ENCODE data around the gene TACC2.

Gene TACC2

DNA sequence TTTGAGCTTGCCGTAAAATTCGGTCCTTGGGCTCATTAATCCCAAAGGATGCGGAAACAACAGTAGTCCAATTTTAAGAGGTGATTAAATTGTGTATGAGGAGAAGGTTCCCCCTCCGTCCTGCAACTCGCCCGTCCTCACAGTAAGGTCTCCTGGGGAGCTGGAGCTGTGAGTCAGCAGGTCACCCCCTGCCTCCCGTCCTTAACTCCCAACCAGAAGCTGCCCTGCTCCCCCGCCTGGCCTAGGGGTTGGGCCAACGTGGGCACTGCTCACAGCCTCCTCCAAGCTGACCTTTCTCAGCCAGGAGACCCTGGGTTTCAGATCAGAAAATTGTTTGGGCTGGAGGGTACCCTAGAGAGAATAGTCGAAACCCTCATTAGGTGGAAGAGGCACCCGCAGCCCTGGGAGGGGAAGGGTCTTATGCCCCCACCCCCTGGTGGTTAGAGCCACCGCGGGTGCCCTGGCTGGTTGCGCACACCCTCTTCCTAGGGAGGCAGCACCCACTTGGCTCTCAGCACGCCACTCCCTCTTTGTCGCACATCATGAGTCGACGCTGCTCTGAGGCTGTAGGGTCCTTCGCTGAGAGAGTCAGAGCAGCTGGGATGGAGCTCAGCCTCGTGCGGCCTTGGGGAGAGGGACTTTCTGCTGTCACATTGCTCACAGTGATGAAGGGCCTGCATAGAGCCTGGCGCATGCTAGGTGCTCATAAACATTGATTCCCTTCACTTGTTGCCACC lies 131.2 kb downstream of the TACC2 start:
- Histone ChIP-seq H3K18ac (ENCODE audit: low read length) (no peak overlapping the region), H3K36me3 (ENCODE audit: control insufficient read depth, insufficient read depth, low read length) (no peaks in the 10 kb centered on the region), H3K27ac (ENCODE audit: low read depth, low read length) (no peak overlapping the region), H3K4me3 (ENCODE audit: low read length) (no peak overlapping the region), H3K79me1 (ENCODE audit: low read length) (peaks cover 18% of the 10 kb centered on the region), H2BK5ac (ENCODE audit: low read length) (no peak overlapping the region), H3K4ac (ENCODE audit: low read depth, low read length) (no peak overlapping the region), H3K4me2 (ENCODE audit: low read length) (no peak overlapping the region), H3K4me1 (ENCODE audit: control insufficient read depth, low read depth, low read length) (no peaks in the 10 kb centered on the region), H3K23ac (ENCODE audit: low read length) (no peak overlapping the region), H3K27me3 (ENCODE audit: insufficient read depth, low read length, poor library complexity) (no peaks in the 10 kb centered on the region), H3K79me2 (ENCODE audit: control insufficient read depth, insufficient read depth, low read length) (no peaks in the 10 kb centered on the region), H2BK120ac (ENCODE audit: low read depth, low read length) (no peak overlapping the region), H2BK15ac (replicated peaks; ENCODE audit: low read depth) (no peak overlapping the region), H4K8ac (ENCODE audit: low read depth, low read length) (no peak overlapping the region), H3K56ac (ENCODE audit: low read length) (no peak overlapping the region), H3K9ac (ENCODE audit: low read length) (no peak overlapping the region), H4K5ac (ENCODE audit: low read length) (no peak overlapping the region), H2AK5ac (ENCODE audit: low read length) (no peak overlapping the region)
- no peak for DNase-seq
- no CpG with 5 or more reads among the region's 22 CpGs for WGBS (ENCODE audit: extremely low coverage, insufficient coverage, low lambda C conversion rate)

DNA sequence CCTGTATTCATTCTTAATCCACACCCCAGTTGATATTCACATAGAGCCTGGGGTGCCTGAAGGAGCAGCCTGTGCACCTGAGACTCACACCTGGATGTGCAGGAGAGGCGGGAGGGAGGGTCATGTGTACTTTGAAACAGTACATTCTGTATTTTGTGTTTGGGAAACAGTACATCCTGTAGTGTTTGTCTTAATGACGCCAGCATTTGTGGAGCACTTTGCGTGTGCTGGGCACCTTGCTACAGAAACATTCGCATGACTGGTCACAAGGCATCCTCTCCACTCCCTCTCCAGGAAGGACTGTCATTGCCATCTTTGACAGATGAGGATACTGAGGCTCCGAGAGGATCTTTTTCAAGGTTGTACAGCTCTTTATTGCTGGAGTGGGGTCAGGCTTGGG lies 132.1 kb downstream of the TACC2 start:
- H2BK15ac ChIP-seq (replicated peaks; ENCODE audit: low read depth), result no peak overlapping the region
- no peak overlapping the region for H4K8ac ChIP-seq (ENCODE audit: low read depth, low read length)
- no peak for DNase-seq
- no peak overlapping the region for H3K4me3 ChIP-seq (ENCODE audit: low read length)
- H3K4me1 ChIP-seq (ENCODE audit: control insufficient read depth, low read depth, low read length), result no peaks in the 10 kb centered on the region
- no peak overlapping the region for H3K18ac ChIP-seq (ENCODE audit: low read length)
- no peak overlapping the region for H2BK120ac ChIP-seq (ENCODE audit: low read depth, low read length)
- H3K4ac ChIP-seq (ENCODE audit: low read depth, low read length), result no peak overlapping the region
- no peak overlapping the region for H4K5ac ChIP-seq (ENCODE audit: low read length)
- WGBS (ENCODE audit: extremely low coverage, insufficient coverage, low lambda C conversion rate), result no CpG with 5 or more reads among the region's 5 CpGs
- H3K56ac ChIP-seq (ENCODE audit: low read length), result no peak overlapping the region
- H3K23ac ChIP-seq (ENCODE audit: low read length), result no peak overlapping the region
- H3K36me3 ChIP-seq (ENCODE audit: control insufficient read depth, insufficient read depth, low read length), result no peaks in the 10 kb centered on the region
- no peak overlapping the region for H2BK5ac ChIP-seq (ENCODE audit: low read length)
- no peaks in the 10 kb centered on the region for H3K79me2 ChIP-seq (ENCODE audit: control insufficient read depth, insufficient read depth, low read length)
- no peak overlapping the region for H3K4me2 ChIP-seq (ENCODE audit: low read length)
- no peak overlapping the region for H3K27ac ChIP-seq (ENCODE audit: low read depth, low read length)
- no peak overlapping the region for H2AK5ac ChIP-seq (ENCODE audit: low read length)
- H3K27me3 ChIP-seq (ENCODE audit: insufficient read depth, low read length, poor library complexity), result no peaks in the 10 kb centered on the region
- H3K9ac ChIP-seq (ENCODE audit: low read length), result no peak overlapping the region
- H3K79me1 ChIP-seq (ENCODE audit: low read length), result peaks cover 13% of the 10 kb centered on the region

DNA sequence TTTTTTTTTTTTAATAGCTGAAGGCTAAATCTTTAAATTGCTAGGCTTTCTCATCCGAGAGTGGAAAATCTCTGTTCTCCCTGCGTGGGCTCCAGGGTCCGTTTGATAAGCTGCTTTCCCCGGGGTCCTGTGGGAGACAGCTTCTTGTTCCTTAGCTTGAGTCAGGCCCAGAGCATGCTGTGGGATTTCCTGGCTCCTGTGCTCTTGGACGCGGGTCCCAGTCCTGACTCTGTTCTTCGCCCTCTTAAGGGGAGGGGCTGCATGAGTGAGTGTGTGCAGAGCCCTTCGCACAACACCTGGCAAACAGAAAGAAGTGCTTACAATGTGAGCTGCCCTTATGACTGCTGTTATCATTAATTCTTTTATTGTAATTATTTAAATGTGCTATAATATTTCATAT lies 133.5 kb downstream of the TACC2 start:
- Histone ChIP-seq H3K18ac (ENCODE audit: low read length) (no peak overlapping the region), H3K4me2 (ENCODE audit: low read length) (no peak overlapping the region), H4K8ac (ENCODE audit: low read depth, low read length) (no peak overlapping the region), H3K4me3 (ENCODE audit: low read length) (no peak overlapping the region), H3K79me2 (ENCODE audit: control insufficient read depth, insufficient read depth, low read length) (no peaks in the 10 kb centered on the region), H2AK5ac (ENCODE audit: low read length) (no peak overlapping the region), H2BK120ac (ENCODE audit: low read depth, low read length) (no peak overlapping the region), H2BK15ac (replicated peaks; ENCODE audit: low read depth) (no peak overlapping the region), H3K9ac (ENCODE audit: low read length) (no peak overlapping the region), H4K5ac (ENCODE audit: low read length) (no peak overlapping the region), H3K56ac (ENCODE audit: low read length) (no peak overlapping the region), H3K36me3 (ENCODE audit: control insufficient read depth, insufficient read depth, low read length) (no peaks in the 10 kb centered on the region), H3K23ac (ENCODE audit: low read length) (no peak overlapping the region), H3K27me3 (ENCODE audit: insufficient read depth, low read length, poor library complexity) (no peaks in the 10 kb centered on the region), H3K4ac (ENCODE audit: low read depth, low read length) (no peak overlapping the region), H3K4me1 (ENCODE audit: control insufficient read depth, low read depth, low read length) (no peaks in the 10 kb centered on the region), H3K27ac (ENCODE audit: low read depth, low read length) (no peak overlapping the region), H2BK5ac (ENCODE audit: low read length) (no peak overlapping the region), H3K79me1 (ENCODE audit: low read length) (peaks cover 11% of the 10 kb centered on the region)
- no CpG with 5 or more reads among the region's 8 CpGs for WGBS (ENCODE audit: extremely low coverage, insufficient coverage, low lambda C conversion rate)
- no peak for DNase-seq

DNA sequence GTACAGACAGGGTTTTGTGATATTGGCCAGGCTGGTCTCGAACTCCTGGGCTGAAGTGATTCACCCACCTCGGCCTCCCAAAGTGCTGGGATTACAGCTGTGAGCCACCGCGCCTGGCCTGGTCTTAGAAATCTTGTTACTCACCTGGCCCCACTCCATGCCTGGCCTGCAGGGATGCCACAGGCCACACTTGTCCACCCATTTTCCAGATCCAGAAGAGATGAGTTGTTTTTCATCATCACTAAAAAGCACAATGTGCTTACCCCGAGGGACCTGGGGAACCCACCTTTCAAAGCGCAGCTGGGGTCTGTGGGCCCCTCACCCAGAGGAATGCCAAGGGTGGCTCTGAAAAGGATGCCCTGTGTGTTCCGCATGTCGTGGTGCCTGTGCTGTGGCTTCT lies 134.2 kb downstream of the TACC2 start:
- no peak for DNase-seq
- no CpG with 5 or more reads among the region's 8 CpGs for WGBS (ENCODE audit: extremely low coverage, insufficient coverage, low lambda C conversion rate)
- Histone ChIP-seq H3K4me1 (ENCODE audit: control insufficient read depth, low read depth, low read length) (no peaks in the 10 kb centered on the region), H3K23ac (ENCODE audit: low read length) (no peak overlapping the region), H3K79me2 (ENCODE audit: control insufficient read depth, insufficient read depth, low read length) (no peaks in the 10 kb centered on the region), H2BK15ac (replicated peaks; ENCODE audit: low read depth) (no peak overlapping the region), H4K5ac (ENCODE audit: low read length) (no peak overlapping the region), H2BK5ac (ENCODE audit: low read length) (no peak overlapping the region), H3K56ac (ENCODE audit: low read length) (no peak overlapping the region), H3K18ac (ENCODE audit: low read length) (no peak overlapping the region), H2AK5ac (ENCODE audit: low read length) (no peak overlapping the region), H3K4me3 (ENCODE audit: low read length) (no peak overlapping the region), H3K27ac (ENCODE audit: low read depth, low read length) (no peak overlapping the region), H2BK120ac (ENCODE audit: low read depth, low read length) (no peak overlapping the region), H4K8ac (ENCODE audit: low read depth, low read length) (no peak overlapping the region), H3K27me3 (ENCODE audit: insufficient read depth, low read length, poor library complexity) (no peaks in the 10 kb centered on the region), H3K36me3 (ENCODE audit: control insufficient read depth, insufficient read depth, low read length) (no peaks in the 10 kb centered on the region), H3K9ac (ENCODE audit: low read length) (no peak overlapping the region), H3K4me2 (ENCODE audit: low read length) (no peak overlapping the region), H3K79me1 (ENCODE audit: low read length) (peaks cover 8% of the 10 kb centered on the region), H3K4ac (ENCODE audit: low read depth, low read length) (no peak overlapping the region)

DNA sequence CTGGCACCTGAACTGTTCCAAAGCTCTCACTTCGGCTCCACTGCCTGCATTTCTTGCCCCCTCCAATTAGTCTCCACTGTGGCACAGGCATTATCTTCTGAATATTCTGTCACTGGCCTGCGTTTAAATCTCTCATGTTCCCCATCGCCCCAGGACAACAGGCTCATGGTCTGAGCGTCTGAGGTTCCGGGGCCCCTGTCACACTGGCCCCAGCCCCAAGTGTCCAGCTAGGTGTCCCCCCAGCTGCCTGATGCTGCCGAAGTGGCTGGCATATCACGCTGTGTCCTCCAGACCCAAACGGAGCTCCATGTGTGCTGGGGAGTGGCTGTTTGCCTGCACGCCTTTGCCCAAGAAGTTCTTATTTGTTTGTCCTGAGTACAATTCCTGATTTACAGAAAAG lies 135.4 kb downstream of the TACC2 start:
- Histone ChIP-seq H2BK15ac (replicated peaks; ENCODE audit: low read depth) (no peak overlapping the region), H4K5ac (ENCODE audit: low read length) (no peak overlapping the region)
- WGBS (ENCODE audit: extremely low coverage, insufficient coverage, low lambda C conversion rate), result no CpG with 5 or more reads among the region's 9 CpGs

DNA sequence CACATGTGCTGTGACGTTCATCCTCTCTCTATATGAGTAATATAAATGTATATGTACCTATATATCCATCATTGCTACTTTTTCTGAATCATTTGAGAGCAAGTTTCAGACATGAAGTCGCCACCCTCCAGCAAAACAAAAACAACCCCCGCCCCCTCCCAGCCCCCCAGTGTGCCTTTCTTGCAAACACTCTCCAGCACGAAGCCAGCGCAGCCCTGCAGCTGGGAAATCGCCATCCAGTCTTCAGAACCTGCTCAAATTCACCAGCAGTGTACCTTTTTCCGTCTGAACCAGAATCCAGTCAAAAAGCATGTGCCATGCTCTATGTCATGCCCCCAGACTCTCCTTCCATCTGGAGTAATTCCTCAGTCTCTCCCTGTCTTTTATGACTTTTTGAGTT lies 135.8 kb downstream of the TACC2 start:
- Histone ChIP-seq H3K36me3 (ENCODE audit: control insufficient read depth, insufficient read depth, low read length) (no peaks in the 10 kb centered on the region), H3K9ac (ENCODE audit: low read length) (no peak overlapping the region), H3K4me3 (ENCODE audit: low read length) (no peak overlapping the region), H4K8ac (ENCODE audit: low read depth, low read length) (no peak overlapping the region), H3K79me1 (ENCODE audit: low read length) (peaks cover 2% of the 10 kb centered on the region), H3K79me2 (ENCODE audit: control insufficient read depth, insufficient read depth, low read length) (no peaks in the 10 kb centered on the region), H3K4me1 (ENCODE audit: control insufficient read depth, low read depth, low read length) (no peaks in the 10 kb centered on the region), H3K23ac (ENCODE audit: low read length) (peak overlapping the region; percentile 16), H3K27ac (ENCODE audit: low read depth, low read length) (no peak overlapping the region), H3K27me3 (ENCODE audit: insufficient read depth, low read length, poor library complexity) (no peaks in the 10 kb centered on the region), H3K56ac (ENCODE audit: low read length) (no peak overlapping the region), H3K4me2 (ENCODE audit: low read length) (no peak overlapping the region), H4K5ac (ENCODE audit: low read length) (no peak overlapping the region), H2BK120ac (ENCODE audit: low read depth, low read length) (no peak overlapping the region), H3K4ac (ENCODE audit: low read depth, low read length) (no peak overlapping the region), H2BK15ac (replicated peaks; ENCODE audit: low read depth) (no peak overlapping the region), H2BK5ac (ENCODE audit: low read length) (no peak overlapping the region), H2AK5ac (ENCODE audit: low read length) (no peak overlapping the region), H3K18ac (ENCODE audit: low read length) (no peak overlapping the region)
- WGBS (ENCODE audit: extremely low coverage, insufficient coverage, low lambda C conversion rate), result no CpG with 5 or more reads among the region's 7 CpGs
- DNase-seq, result no peak

More for the DNA sequence above, 135.4 kb downstream of the TACC2 start:
- H3K4me2 ChIP-seq (ENCODE audit: low read length), result no peak overlapping the region
- H3K4me1 ChIP-seq (ENCODE audit: control insufficient read depth, low read depth, low read length), result no peaks in the 10 kb centered on the region
- H2BK5ac ChIP-seq (ENCODE audit: low read length), result no peak overlapping the region
- H2BK120ac ChIP-seq (ENCODE audit: low read depth, low read length), result no peak overlapping the region
- no peak overlapping the region for H2AK5ac ChIP-seq (ENCODE audit: low read length)
- H3K4ac ChIP-seq (ENCODE audit: low read depth, low read length), result no peak overlapping the region
- H3K56ac ChIP-seq (ENCODE audit: low read length), result no peak overlapping the region
- H3K79me2 ChIP-seq (ENCODE audit: control insufficient read depth, insufficient read depth, low read length), result no peaks in the 10 kb centered on the region
- H3K27ac ChIP-seq (ENCODE audit: low read depth, low read length), result no peak overlapping the region
- H3K27me3 ChIP-seq (ENCODE audit: insufficient read depth, low read length, poor library complexity), result no peaks in the 10 kb centered on the region
- no peak overlapping the region for H3K9ac ChIP-seq (ENCODE audit: low read length)
- no peak overlapping the region for H3K4me3 ChIP-seq (ENCODE audit: low read length)
- H3K79me1 ChIP-seq (ENCODE audit: low read length), result peaks cover 3% of the 10 kb centered on the region
- H3K18ac ChIP-seq (ENCODE audit: low read length), result no peak overlapping the region
- no peak overlapping the region for H3K23ac ChIP-seq (ENCODE audit: low read length)
- no peak for DNase-seq
- no peak overlapping the region for H4K8ac ChIP-seq (ENCODE audit: low read depth, low read length)
- no peaks in the 10 kb centered on the region for H3K36me3 ChIP-seq (ENCODE audit: control insufficient read depth, insufficient read depth, low read length)

All from mesendoderm (in vitro differentiated cells).